GM18873 (cell line): Measurements from ENCODE around the gene SMURF1.

ENCODE experiments used
- ATAC-seq: cut with Tn5 transposase; IDR thresholded peaks from one replicate; pipeline ENCODE4 v1.9.1; 2021; ENCODE audit warnings: mild to moderate bottlenecking, moderate library complexity, moderate number of reproducible peaks; ENCODE audit not compliant: unreplicated experiment, low FRiP score

The SMURF1 gene

GRCh38 chr7:98995111-98995510 is 148.8 kb downstream of the SMURF1 start:
- no peak for ATAC-seq

GRCh38 chr7:98994046-98994944 is 149.6 kb downstream of the SMURF1 start:
- no peak for ATAC-seq

GRCh38 chr7:98993024-98993897 is 150.6 kb downstream of the SMURF1 start:
- no peak for ATAC-seq

GRCh38 chr7:98992076-98992475 is 151.8 kb downstream of the SMURF1 start:
- ATAC-seq = no peak

GRCh38 chr7:98991141-98991540 is 152.8 kb downstream of the SMURF1 start:
- ATAC-seq = no peak

- no peak for ATAC-seq
These were observed 153.6 kb downstream of the SMURF1 start for GRCh38 chr7:98990356-98990755.

GRCh38 chr7:98988641-98989040 is 155.3 kb downstream of the SMURF1 start:
- no peak for ATAC-seq

GRCh38 chr7:98985945-98986344 is 158.0 kb downstream of the SMURF1 start:
- no peak for ATAC-seq

GRCh38 chr7:98985406-98985805 is 158.5 kb downstream of the SMURF1 start:
- no peak for ATAC-seq

- no peak for ATAC-seq
These were observed 159.8 kb downstream of the SMURF1 start for GRCh38 chr7:98984126-98984525.

GRCh38 chr7:98982686-98983085 is 161.2 kb downstream of the SMURF1 start:
- ATAC-seq = no peak

GRCh38 chr7:98981701-98982100 is 162.2 kb downstream of the SMURF1 start:
- ATAC-seq = no peak

- no peak for ATAC-seq
These were observed 165.2 kb downstream of the SMURF1 start for GRCh38 chr7:98978672-98979071.
